K562 (cell line): Measurements from ENCODE around the gene CKMT2. TPM values are rescaled to one million over a fixed set of nuclear protein-coding genes. Genes with fewer than 3 reads are reported as not detected.

Experiments used
- ATF1 ChIP-seq, 2 experiments: fragments of 450-650 bp in 1 of 2; IDR thresholded peaks; 2 replicates each; pipeline ENCODE4 v1.6.1; 2016; ENCODE audit warnings: missing compliant biosample characterization in 1 of 2, missing genetic modification characterization in 1 of 2
- CBX5 ChIP-seq: IDR thresholded peaks from 2 replicates; pipeline ENCODE4 v1.6.1; 2014; ENCODE audit warnings: low read depth, borderline replicate concordance
- CREM ChIP-seq: IDR thresholded peaks from 2 replicates; pipeline ENCODE4 v1.6.1; 2014; ENCODE audit warnings: antibody characterized with exemption, low read depth
- DPF2 ChIP-seq: fragments of 450-650 bp; IDR thresholded peaks from 2 replicates; pipeline ENCODE4 v1.6.1; 2016
- E2F8 ChIP-seq: fragments of 450-650 bp; IDR thresholded peaks from 2 replicates; pipeline ENCODE4 v1.7.1; 2018; ENCODE audit warnings: mild to moderate bottlenecking, low read depth; ENCODE audit not compliant: partially characterized antibody
- EHMT2 ChIP-seq: fragments of 450-650 bp; IDR thresholded peaks from 2 replicates; pipeline ENCODE4 v1.6.1; 2018; ENCODE audit warnings: antibody characterized with exemption
- ELF4 ChIP-seq: fragments of 450-650 bp; formaldehyde crosslinking; IDR thresholded peaks from 2 replicates; pipeline ENCODE4 v1.4.0; 2022; ENCODE audit warnings: missing genetic modification characterization
- GTF3C2 ChIP-seq: IDR thresholded peaks from 3 replicates; pipeline ENCODE4 v1.6.1; 2011; ENCODE audit warnings: borderline replicate concordance, mild to moderate bottlenecking, moderate library complexity; ENCODE audit not compliant: insufficient read length; ENCODE audit errors: extremely low read depth
- MAFG ChIP-seq: fragments of 450-650 bp; conservative IDR thresholded peaks from 2 replicates; pipeline ENCODE4 v1.6.1; 2016; ENCODE audit warnings: missing genetic modification characterization, missing compliant biosample characterization
- MED1 ChIP-seq: sonication (generic); formaldehyde crosslinking; IDR thresholded peaks from 2 replicates; pipeline ENCODE4 v1.8.1; 2023; ENCODE audit warnings: missing genetic modification reagents, borderline replicate concordance
- MTA3 ChIP-seq: fragments of 450-650 bp; formaldehyde crosslinking; IDR thresholded peaks from 2 replicates; pipeline ENCODE4 v1.6.1; 2017; ENCODE audit warnings: mild to moderate bottlenecking, borderline replicate concordance
- NR2F6 ChIP-seq: fragments of 450-650 bp; formaldehyde crosslinking; IDR thresholded peaks from 2 replicates; pipeline ENCODE4 v1.4.0; 2020; ENCODE audit warnings: mild to moderate bottlenecking
- NUFIP1 ChIP-seq: fragments of 450-650 bp; IDR thresholded peaks from 2 replicates; pipeline ENCODE4 v1.6.1; 2018; ENCODE audit not compliant: partially characterized antibody
- RCOR1 ChIP-seq, 2 experiments: IDR thresholded peaks; 2 replicates each; pipeline ENCODE4 v1.6.1; 2012; ENCODE audit warnings: low read depth in 2 of 2, low read length in 2 of 2, borderline replicate concordance in 1 of 2, improper control_type of control experiment in 1 of 2
- SRSF1 ChIP-seq: fragments of 200-400 bp; formaldehyde crosslinking; IDR thresholded peaks from 2 replicates; pipeline ENCODE4 v1.6.1; 2017; ENCODE audit warnings: mild to moderate bottlenecking, low read depth, low read length, moderate library complexity
- TBL1XR1 ChIP-seq, 2 experiments: IDR thresholded peaks; 2 replicates each; pipeline ENCODE4 v1.6.1; 2012; ENCODE audit warnings: improper control_type of control experiment in 2 of 2, low read length in 2 of 2, mild to moderate bottlenecking in 1 of 2
- TEAD4 ChIP-seq, 2 experiments: sonication (generic) in 1 of 2; formaldehyde crosslinking in 1 of 2; IDR thresholded peaks; 2 replicates each; pipeline versions ENCODE4 v1.6.1 to v1.8.0; 2012 to 2022; ENCODE audit warnings: borderline replicate concordance in 1 of 2, inconsistent platforms in 1 of 2, low read length in 1 of 2, mild to moderate bottlenecking in 1 of 2, missing genetic modification reagents in 1 of 2
- ZNF184 ChIP-seq: sonication (generic); formaldehyde crosslinking; IDR thresholded peaks from 2 replicates; pipeline ENCODE4 v1.5.0; 2020; ENCODE audit warnings: missing genetic modification reagents
- ZNF398 ChIP-seq: fragments of 250-450 bp; sonication (Bioruptor Pico); IDR thresholded peaks from 2 replicates; pipeline ENCODE4 v1.8.0; 2021; ENCODE audit warnings: moderate library complexity, mild to moderate bottlenecking, inconsistent platforms
- ZNF589 ChIP-seq: fragments of 200-800 bp; sonication (Bioruptor generic); IDR thresholded peaks from 2 replicates; pipeline ENCODE4 v1.6.1; 2016; ENCODE audit warnings: low read depth, missing genetic modification characterization, missing compliant biosample characterization
- polyA plus RNA-seq, 8 experiments: library from polyadenylated mRNA; depleted of rRNA in 4 of 8; stranded (reverse) in 5 of 8; unstranded in 3 of 8; fragments of >200 nt; fragmentation: Nextera tagmentation in 2 of 8; fragmentation: Illumina TruSeq in 1 of 8; extraction: Ambion mirVana in 2 of 8; extraction: Trizol in 1 of 8; gene quantifications; 2 replicates each; pipeline versions ENCODE4 v1.2.1 to v1.2.3, GENCODE V29; 2011 to 2014; ENCODE audit warnings: inconsistent platforms in 1 of 8, missing spikeins in 1 of 8
- total RNA-seq, 7 experiments: library from RNA; depleted of rRNA in 6 of 7; stranded (reverse); fragments of >200 nt in 6 of 7; fragmentation: Illumina TruSeq in 2 of 7; extraction: Trizol in 2 of 7; gene quantifications; 2 replicates each; pipeline versions ENCODE4 v1.2.1 to v1.2.3, GENCODE V29; 2011 to 2021; ENCODE audit warnings: low replicate concordance in 1 of 7

Gene CKMT2
- total and polyA plus RNA-seq, 9 of the 15 experiments (the other 6 are each of a cell fraction or from before 2014, with no cell fraction given): 0.03 TPM; not detected in 8

DNA sequence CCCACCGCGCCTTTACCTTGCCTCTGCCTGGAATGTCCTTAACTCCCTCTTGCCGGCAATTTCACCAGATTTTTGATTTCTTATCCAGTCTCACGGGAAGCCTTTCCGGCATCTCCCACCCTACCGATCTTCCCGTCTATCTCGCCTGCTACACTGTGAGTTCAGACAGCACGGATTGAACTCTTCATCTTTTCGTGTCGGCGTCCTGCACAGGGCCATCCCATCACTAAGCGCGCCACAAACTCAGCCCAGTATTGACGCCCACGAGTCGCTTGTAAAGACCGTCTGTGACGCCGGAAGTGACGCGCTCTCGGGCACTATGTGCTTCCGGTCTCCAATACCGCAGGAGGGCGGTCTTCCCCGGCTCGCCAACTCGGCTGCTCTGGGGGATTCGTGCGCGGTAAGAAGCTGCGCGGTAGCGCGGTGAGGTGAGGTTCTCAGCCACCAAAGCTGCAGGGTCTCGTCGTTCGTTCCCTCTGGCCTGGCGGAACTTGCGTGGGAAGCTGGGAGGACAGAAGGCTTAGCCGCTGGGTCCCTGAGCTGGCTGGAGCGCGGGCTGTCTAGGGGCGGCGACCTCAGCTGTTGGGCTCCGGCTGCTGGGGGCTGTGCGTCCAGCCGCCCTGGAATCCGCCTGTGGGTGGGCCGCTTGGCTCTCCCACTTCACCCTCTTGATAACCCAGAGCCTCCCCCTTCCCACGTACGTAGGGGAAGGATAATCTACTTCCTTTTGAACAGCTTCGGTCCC lies 68.3 kb downstream of the CKMT2 start, which contains the start of gene ZCCHC9 (continued):
- TF ChIP-seq RCOR1 (IDR thresholded peaks at IDR 0.05; ENCODE audit: borderline replicate concordance in 1 of 2, low read depth in 2 of 2, low read length in 2 of 2) (peak; percentile 45; a peak in 3 of 4 replicates), MAFG (no peak), E2F8 (peak; percentile 90), TEAD4 (IDR thresholded peaks at IDR 0.05; ENCODE audit: low read length) (peak; percentile 11; the same call in 1 of the 2 replicates), TEAD4 (CRISPR knock-in tag; IDR thresholded peaks at IDR 0.05; ENCODE audit: borderline replicate concordance) (no peak), MED1 (CRISPR knock-in tag) (no peak), GTF3C2 (no peak), EHMT2 (no peak), ZNF589 (peak; percentile 47; the same call in 1 of the 2 replicates), CBX5 (no peak), TBL1XR1 (IDR thresholded peaks at IDR 0.05; ENCODE audit: low read length in 2 of 2) (peak in 1 of 2 experiments; percentile 63; a peak in 1 of 4 replicates), CREM (peak; percentile 99), MTA3 (peak; percentile 81; the same call in 1 of the 2 replicates), NR2F6 (CRISPR knock-in tag) (no peak), NUFIP1 (no peak), SRSF1 (no peak), ZNF398 (CRISPR knock-in tag) (no peak), ELF4 (CRISPR knock-in tag) (no peak), DPF2 (0 out of 2 replicates have a peak, but pooled peaks have one; percentile 8), ATF1 (CRISPR knock-in tag; IDR thresholded peaks at IDR 0.05) (peak; percentile 81), ATF1 (tag; IDR thresholded peaks at IDR 0.05) (peak; percentile 98), ZNF184 (CRISPR knock-in tag) (no peak)
